HG03378 (cell line): ENCODE measurements around the gene SCP2D1.

Experiments used
- ATAC-seq: cut with Tn5 transposase; IDR thresholded peaks from one replicate; pipeline ENCODE4 v1.9.1; 2021; ENCODE audit warnings: mild to moderate bottlenecking, moderate library complexity; ENCODE audit not compliant: unreplicated experiment

The SCP2D1 gene

GRCh38 chr20:18811904-18812303 is 1.7 kb upstream of the SCP2D1 start:
- ATAC-seq: no peak

GRCh38 chr20:18815194-18815942 is 1.8 kb downstream of the SCP2D1 start:
- ATAC-seq: no peak

- no peak for ATAC-seq
These were observed 9.2 kb downstream of the SCP2D1 start for GRCh38 chr20:18822832-18823231.

- no peak for ATAC-seq
These were observed 18.4 kb downstream of the SCP2D1 start for GRCh38 chr20:18831830-18832499.

- ATAC-seq: no peak
These were observed 19.1 kb downstream of the SCP2D1 start for GRCh38 chr20:18832546-18833200.

- no peak for ATAC-seq
These were observed 22.1 kb downstream of the SCP2D1 start for GRCh38 chr20:18835466-18836256.

GRCh38 chr20:18837718-18838117 is 24.1 kb downstream of the SCP2D1 start:
- no peak for ATAC-seq

- ATAC-seq: no peak
These were observed 26.1 kb downstream of the SCP2D1 start for GRCh38 chr20:18839507-18840247.

GRCh38 chr20:18840248-18840645 is 26.7 kb downstream of the SCP2D1 start:
- ATAC-seq: no peak

GRCh38 chr20:18845017-18845416 is 31.4 kb downstream of the SCP2D1 start:
- no peak for ATAC-seq

- ATAC-seq: no peak
These were observed 33.7 kb downstream of the SCP2D1 start for GRCh38 chr20:18847226-18847755.

- ATAC-seq: no peak
These were observed 35.5 kb downstream of the SCP2D1 start for GRCh38 chr20:18849131-18849530.

- ATAC-seq: no peak
These were observed 38.0 kb downstream of the SCP2D1 start for GRCh38 chr20:18851629-18852028.

- ATAC-seq: no peak
These were observed 38.7 kb downstream of the SCP2D1 start for GRCh38 chr20:18852318-18852717.

GRCh38 chr20:18853216-18853615 is 39.6 kb downstream of the SCP2D1 start:
- ATAC-seq: no peak

- ATAC-seq: no peak
These were observed 40.5 kb downstream of the SCP2D1 start for GRCh38 chr20:18853946-18854646.

- ATAC-seq: no peak
These were observed 42.3 kb downstream of the SCP2D1 start for GRCh38 chr20:18855882-18856281.

GRCh38 chr20:18856873-18857272 is 43.3 kb downstream of the SCP2D1 start:
- no peak for ATAC-seq

GRCh38 chr20:18857640-18858039 is 44.1 kb downstream of the SCP2D1 start:
- ATAC-seq: no peak

- ATAC-seq: no peak
These were observed 45.2 kb downstream of the SCP2D1 start for GRCh38 chr20:18858816-18859215.
